ENCODE measurements around the gene SSPN.

GRCh38 chr12:26205298-26205697 is 9.9 kb downstream of the SSPN start:
- TF ChIP-seq, protein P1, sequence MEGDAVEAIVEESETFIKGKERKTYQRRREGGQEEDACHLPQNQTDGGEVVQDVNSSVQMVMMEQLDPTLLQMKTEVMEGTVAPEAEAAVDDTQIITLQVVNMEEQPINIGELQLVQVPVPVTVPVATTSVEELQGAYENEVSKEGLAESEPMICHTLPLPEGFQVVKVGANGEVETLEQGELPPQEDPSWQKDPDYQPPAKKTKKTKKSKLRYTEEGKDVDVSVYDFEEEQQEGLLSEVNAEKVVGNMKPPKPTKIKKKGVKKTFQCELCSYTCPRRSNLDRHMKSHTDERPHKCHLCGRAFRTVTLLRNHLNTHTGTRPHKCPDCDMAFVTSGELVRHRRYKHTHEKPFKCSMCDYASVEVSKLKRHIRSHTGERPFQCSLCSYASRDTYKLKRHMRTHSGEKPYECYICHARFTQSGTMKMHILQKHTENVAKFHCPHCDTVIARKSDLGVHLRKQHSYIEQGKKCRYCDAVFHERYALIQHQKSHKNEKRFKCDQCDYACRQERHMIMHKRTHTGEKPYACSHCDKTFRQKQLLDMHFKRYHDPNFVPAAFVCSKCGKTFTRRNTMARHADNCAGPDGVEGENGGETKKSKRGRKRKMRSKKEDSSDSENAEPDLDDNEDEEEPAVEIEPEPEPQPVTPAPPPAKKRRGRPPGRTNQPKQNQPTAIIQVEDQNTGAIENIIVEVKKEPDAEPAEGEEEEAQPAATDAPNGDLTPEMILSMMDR (IDR thresholded peaks at IDR 0.05; ENCODE audit: insufficient read depth, low read depth, low read length): no peak
- no peak for TF ChIP-seq EZH2 (IDR thresholded peaks at IDR 0.05; ENCODE audit: insufficient read depth, low read length)
